DMS114 treated with DMSO at 0.1 percent for 48 hours (cell line): ENCODE results near the gene TPPP.

Experiments
- DNase-seq: peaks from one replicate; lab custom pipeline; 2025; ENCODE audit not compliant: unreplicated experiment; lab: John Stamatoyannopoulos, UW

Gene TPPP

GRCh38 chr5:666816-667498 lies 26.2 kb downstream of the TPPP start:
- DNase-seq: no peak

- DNase-seq: no peak
Measured at GRCh38 chr5:665956-666711, 27.0 kb downstream of the TPPP start.

DNA sequence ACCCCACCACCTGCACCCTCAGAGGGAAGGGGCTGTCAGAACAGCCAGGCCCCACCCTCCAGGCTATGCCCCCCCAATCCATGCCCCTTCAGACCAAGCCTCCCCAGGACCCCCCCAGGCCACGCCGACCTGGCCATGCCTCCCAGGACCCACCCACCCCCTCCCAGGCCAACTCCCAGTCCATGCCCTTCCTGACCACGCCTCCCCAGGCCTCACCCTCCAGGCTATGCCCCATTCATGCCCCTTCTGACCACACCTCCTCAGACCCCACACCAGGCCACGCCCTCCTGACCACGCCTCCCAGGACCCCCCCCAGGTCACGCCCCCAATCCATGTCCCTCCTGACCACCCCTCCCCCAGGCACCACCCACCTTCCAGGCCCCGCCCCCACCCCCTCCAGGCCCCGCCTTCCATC lies 27.6 kb downstream of the TPPP start:
- no peak for DNase-seq

DNA sequence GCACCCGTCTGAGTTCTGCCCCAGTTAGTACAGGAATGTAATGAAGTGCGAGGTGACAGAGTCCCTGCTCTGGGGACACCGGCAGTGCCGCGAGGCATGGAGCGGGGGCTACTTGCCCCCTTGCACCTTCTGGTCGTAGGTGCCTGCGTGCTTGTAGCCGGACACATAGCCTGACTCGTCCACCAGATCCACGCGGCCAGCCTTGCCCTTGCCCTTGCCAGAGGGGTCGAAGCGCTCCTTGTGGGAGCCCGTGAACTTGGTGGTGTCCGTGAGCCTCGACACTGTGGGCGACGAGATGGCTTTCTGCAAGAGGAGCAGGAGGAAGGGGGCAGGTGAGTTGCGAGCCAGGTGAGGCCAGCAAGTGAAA lies 28.2 kb downstream of the TPPP start:
- no peak for DNase-seq

DNA sequence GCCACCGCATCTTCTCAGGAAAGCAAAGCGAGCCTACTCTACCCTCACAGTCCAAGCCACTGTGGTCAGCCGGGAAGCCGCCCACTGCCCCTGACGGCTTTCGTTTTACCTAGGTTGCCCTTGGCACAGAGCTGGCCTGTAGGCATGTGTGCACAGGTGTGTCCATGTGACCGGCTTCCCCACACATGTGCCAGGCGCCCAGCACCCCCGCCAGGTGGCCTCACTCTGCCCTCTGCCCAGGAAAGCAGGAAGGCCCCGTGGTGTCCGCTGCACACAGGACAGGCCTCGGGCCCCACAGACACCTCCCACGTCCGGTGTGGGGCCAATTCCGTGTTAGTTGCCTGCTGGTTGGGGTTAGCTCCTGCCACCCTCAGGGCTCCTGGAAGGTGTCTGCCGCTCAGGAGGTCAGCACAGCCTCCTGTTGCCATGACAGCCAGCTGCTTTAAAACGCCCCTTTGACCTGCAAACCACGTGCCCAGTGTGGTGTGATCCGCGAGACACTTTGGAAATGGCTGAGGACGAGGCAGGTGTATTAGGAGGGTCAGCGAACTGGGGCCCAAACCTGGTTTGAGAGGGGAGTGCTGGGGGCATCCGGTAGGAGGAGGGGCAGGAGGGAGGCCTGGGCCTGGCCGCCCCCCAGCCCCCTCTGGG lies 28.7 kb downstream of the TPPP start:
- no peak for DNase-seq

GRCh38 chr5:663436-664342 lies 29.5 kb downstream of the TPPP start:
- DNase-seq: no peak

DNA sequence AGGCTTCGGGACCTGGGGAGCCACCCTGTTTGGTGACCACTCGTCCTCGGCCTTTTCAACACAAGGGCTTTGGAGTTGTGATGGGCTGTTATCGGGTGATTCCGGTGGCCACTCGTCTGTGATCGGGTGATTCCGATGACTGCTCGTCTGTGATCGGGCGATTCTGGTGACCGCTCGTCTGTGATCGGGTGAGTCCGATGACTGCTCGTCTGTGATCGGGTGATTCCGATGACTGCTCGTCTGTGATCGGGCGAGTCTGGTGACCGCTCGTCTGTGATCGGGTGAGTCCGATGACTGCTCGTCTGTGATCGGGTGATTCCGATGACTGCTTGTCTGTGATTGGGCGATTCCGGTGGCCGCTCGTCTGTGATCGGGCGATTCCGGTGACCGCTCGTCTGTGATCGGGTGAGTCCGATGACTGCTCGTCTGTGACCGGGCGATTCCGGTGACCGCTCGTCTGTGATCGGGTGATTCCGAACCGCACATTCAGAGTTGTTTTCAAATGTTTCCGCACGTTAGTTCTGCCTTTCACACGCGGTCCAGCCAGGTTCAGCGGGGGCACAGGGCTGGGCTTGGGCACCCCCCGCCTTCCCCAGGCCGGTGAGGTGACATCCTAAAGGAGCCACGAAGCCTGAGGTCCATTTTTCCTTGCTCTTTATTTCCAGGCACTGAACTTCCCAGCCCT lies 30.3 kb downstream of the TPPP start:
- no peak for DNase-seq

- DNase-seq: no peak
Measured at GRCh38 chr5:661891-662750, 31.0 kb downstream of the TPPP start.

DNA sequence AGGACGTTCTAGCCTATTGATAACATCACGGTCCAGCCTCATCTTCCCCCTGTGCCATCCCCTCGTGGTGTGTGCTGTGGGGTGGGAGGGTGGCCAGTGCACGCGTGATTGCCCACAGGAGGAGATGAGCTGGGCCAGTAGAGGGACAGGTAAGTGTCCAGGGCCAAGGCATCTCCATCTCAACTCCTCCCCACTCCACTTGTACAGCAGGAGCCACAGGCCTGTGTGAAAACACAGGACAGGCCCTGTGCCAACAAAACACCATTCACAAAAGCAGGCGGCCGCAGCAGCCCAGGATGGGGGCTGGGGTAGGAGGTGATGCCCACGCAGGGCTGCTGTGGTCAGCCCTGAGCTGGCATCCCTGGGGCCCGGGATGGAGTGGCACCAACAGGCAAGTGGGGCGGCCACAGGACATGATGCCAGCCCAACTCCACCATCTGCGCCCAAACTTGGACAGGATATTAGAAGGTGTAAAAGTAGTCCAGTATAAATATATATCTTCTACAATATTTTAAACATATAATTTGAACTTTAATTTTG lies 32.6 kb downstream of the TPPP start:
- DNase-seq: no peak

- no peak for DNase-seq
Measured at GRCh38 chr5:659496-660263, 33.5 kb downstream of the TPPP start.

DNA sequence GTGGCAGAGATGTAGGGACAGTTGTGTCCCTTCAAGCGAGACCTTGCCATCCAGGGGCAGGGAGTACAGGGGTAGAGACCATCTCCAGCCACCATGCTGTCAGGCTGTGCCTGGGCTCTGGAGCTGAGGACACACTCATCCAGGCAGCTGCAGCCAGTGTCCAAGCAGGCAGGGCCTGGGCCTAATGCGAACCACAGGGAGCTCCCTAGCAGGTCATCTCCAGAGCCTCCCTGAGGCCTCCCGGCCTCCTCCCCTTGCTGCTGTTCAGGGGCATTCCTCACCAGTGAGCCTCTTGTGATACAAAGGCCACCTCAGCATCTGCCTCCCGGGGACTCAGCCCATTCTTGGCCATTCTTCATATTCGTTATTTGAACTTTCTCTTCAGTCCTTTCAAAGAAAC lies 35.0 kb downstream of the TPPP start:
- DNase-seq: no peak

DNA sequence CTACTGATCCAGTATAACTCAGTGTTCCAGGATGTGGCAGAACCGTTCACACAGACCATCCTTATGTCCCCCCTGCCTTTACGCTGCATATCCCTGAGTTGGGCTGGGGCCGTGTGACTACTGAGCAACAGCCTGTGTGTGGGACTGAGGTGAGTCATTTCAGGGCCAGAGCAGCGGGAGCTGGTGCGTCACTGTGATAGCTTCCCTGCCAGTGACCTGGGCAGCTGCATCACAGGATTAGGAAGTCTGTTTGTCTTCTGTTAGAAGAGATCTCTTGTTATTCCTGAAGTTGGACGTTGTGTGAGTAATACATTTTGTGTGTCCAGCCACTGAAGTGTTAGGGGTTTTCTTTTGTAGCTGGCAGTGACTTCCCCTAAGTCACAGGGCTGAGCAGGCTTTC lies 35.6 kb downstream of the TPPP start:
- no peak for DNase-seq

DNA sequence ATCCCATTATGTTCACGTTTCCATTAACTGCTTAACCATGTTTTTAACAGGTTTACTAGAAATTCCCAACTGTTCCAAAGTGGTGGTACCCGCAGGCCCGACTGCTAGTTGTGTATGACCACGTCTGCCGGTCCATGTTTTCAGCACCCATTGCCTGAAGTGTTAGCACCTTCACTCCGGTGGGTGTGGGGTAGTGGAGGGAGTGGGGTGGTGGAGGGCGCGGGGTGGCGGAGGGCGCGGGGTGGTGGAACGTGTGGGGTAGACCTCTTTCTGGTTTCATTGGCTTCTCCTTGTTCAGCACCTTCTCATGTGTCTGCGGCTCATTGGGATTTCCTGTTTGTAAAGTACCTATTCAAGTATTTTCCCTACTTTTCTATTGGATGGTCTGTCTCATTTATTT lies 37.7 kb downstream of the TPPP start:
- no peak for DNase-seq

GRCh38 chr5:654071-654778 lies 38.9 kb downstream of the TPPP start:
- no peak for DNase-seq

DNA sequence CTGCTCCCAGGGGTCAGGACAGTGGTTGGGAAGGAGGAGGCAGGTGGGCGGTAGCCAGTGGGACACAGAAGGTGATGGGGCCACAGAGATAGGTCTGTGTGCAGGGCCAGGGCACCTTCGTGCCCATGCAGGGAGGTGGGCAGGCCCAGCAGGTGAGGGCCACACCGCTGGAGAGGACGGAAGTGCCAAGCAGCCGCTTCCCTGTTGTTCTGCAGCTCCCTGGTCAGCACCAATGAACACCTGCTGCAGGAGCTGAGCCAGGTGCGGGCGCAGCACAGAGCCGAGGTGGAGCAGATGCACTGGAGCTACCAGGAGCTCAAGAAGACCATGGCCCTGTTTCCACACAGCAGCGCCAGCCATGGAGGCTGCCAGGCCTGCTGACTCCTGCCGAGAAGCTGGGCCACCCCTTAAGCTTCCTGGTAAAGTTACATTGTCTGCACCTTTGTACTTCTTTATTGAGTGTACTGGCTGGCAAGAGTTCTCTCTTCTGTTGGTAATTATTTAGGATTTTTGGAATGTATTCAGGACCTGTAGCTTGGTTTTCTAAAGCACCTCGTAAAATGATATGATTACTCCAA lies 40.3 kb downstream of the TPPP start:
- no peak for DNase-seq

DNA sequence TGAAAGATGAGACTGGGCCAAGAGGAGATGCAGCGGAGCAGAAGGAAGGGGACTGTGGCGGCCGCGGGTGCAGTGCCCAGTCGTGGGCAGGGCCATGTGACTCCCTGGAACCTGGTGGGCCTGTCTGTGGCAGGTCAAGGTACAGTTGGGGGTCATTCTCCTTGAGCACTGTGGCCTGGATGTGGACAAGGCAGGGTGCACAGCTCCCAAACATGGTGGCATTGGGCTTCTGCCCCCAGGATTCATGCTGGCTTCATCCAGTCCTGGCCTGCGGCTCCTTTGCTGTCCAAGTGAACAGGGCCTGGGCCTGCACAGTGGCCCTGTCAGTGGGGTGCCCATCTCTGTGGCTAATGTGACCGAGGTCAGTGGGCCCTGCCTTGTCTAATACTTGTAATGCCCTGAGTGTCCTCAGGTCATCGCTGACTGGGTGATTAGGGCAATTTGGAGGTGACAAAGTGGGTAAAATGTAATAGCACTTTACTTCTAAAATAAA lies 41.1 kb downstream of the TPPP start:
- no peak for DNase-seq

DNA sequence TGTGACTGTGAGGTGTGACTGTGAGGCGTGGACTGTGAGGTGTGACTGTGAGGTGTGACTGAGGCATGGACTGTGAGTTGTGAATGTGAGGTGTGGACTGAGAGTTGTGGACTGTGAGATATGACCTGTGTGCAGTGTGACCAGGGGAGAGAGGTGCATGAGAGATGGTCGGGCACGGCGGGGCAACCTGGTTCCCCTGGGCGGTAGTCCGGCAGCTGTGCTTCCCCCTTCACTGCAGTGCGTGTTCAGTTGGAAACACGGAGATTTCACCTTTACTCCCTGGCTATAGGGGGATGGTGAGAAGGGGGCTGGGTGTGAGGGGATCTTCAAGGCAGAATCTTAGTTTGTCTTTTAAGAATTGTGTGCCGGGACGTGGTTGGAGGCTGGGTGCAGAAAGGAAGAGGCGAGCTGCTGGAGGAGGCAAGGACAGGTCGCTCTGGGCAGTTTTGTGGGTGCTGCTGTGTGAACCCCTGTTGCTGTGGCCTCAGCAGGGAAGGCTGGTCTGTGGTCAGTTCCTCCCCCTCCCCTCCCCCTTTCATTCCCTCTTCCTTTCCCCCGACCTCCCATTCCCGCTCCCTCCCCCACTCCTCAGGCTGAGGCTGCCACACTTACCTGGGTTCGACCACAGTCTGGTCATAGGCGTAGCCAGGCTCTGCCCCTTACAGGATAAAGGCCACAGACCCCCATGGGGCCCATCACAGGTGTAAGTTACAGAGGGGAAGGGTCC lies 41.7 kb downstream of the TPPP start:
- DNase-seq: no peak
